Stimulated activated effector memory CD8-positive, alpha-beta T cell treated with anti-CD3 and anti-CD28 coated beads, Interleukin-12 subunit alpha, Interleukin-12 subunit beta, amount 100 ng/mL, for 72 hours (primary cell): Measurements from ENCODE around the gene PTRH1.
A peak's percentile ranks its signal among the peaks of the same experiment; 100 is the strongest.

ENCODE experiments used
- ATAC-seq: fragments of 150-1000 bp; cut with Tn5 transposase; 2 replicates; pipeline ENCODE4 v1.10.0; 2021
- DNase-seq, 2 donors: peaks; one replicate each; pipeline ENCODE4 v3.0.0; 2021 to 2022; ENCODE audit warnings: low spot score in 2 of 2
- H3K27ac Mint-ChIP-seq: one replicate; pipeline ENCODE4 v1.8.0; 2022; ENCODE audit warnings: mild to moderate bottlenecking, mixed read lengths
- H3K36me3 Mint-ChIP-seq: one replicate; pipeline ENCODE4 v1.8.0; 2022; ENCODE audit warnings: mild to moderate bottlenecking, mixed read lengths
- H3K4me1 Mint-ChIP-seq: one replicate; pipeline ENCODE4 v1.8.0; 2022; ENCODE audit warnings: mixed read lengths
- H3K4me3 Mint-ChIP-seq: one replicate; pipeline ENCODE4 v1.8.0; 2022; ENCODE audit warnings: mild to moderate bottlenecking, mixed read lengths
- H3K9me3 Mint-ChIP-seq: one replicate; pipeline ENCODE4 v1.8.0; 2022; ENCODE audit warnings: mixed read lengths

Gene PTRH1

GRCh38 chr9:127749090-127749787 is 33.8 kb upstream of the PTRH1 start:
- ATAC-seq (no peak), DNase-seq (no peak)
- no peak overlapping the region for H3K4me3 Mint-ChIP-seq
- H3K36me3 Mint-ChIP-seq: peaks cover 88% of the 10 kb centered on the region
- peaks cover 38% of the 10 kb centered on the region for H3K4me1 Mint-ChIP-seq
- H3K27ac Mint-ChIP-seq: no peak overlapping the region
- H3K9me3 Mint-ChIP-seq: no peaks in the 10 kb centered on the region

- H3K36me3 Mint-ChIP-seq: peaks cover 93% of the 10 kb centered on the region
- peak overlapping the region; percentile 73 for H3K27ac Mint-ChIP-seq
- peaks cover 30% of the 10 kb centered on the region for H3K4me1 Mint-ChIP-seq
- DNase-seq: no peak
- H3K4me3 Mint-ChIP-seq: no peak overlapping the region
- peak; percentile 45 for ATAC-seq
- no peaks in the 10 kb centered on the region for H3K9me3 Mint-ChIP-seq
Measured at GRCh38 chr9:127746959-127747569, 31.6 kb upstream of the PTRH1 start.

GRCh38 chr9:127744398-127745110 is 29.1 kb upstream of the PTRH1 start:
- Mint-ChIP-seq H3K4me1 (peaks cover 24% of the 10 kb centered on the region), H3K27ac (no peak overlapping the region), H3K36me3 (peaks cover 100% of the 10 kb centered on the region), H3K4me3 (no peak overlapping the region), H3K9me3 (no peaks in the 10 kb centered on the region)
- DNase-seq (no peak), ATAC-seq (no peak)

- DNase-seq (no peak), ATAC-seq (no peak)
- Mint-ChIP-seq H3K4me1 (peaks cover 7% of the 10 kb centered on the region), H3K36me3 (peaks cover 100% of the 10 kb centered on the region), H3K27ac (peak overlapping the region; percentile 37), H3K4me3 (no peak overlapping the region), H3K9me3 (no peaks in the 10 kb centered on the region)
Measured at GRCh38 chr9:127742435-127743088, 27.1 kb upstream of the PTRH1 start.

- Mint-ChIP-seq H3K4me3 (no peak overlapping the region), H3K4me1 (peaks cover 1% of the 10 kb centered on the region), H3K9me3 (no peaks in the 10 kb centered on the region), H3K27ac (peak overlapping the region; percentile 37), H3K36me3 (peaks cover 100% of the 10 kb centered on the region)
- ATAC-seq (no peak), DNase-seq (no peak)
Measured at GRCh38 chr9:127741831-127742434, 26.5 kb upstream of the PTRH1 start.

GRCh38 chr9:127739614-127740330 is 24.3 kb upstream of the PTRH1 start:
- no peaks in the 10 kb centered on the region for H3K4me1 Mint-ChIP-seq
- DNase-seq (no peak), ATAC-seq (no peak)
- peaks cover 92% of the 10 kb centered on the region for H3K36me3 Mint-ChIP-seq
- no peak overlapping the region for H3K4me3 Mint-ChIP-seq
- no peaks in the 10 kb centered on the region for H3K9me3 Mint-ChIP-seq
- H3K27ac Mint-ChIP-seq: peak overlapping the region; percentile 84

GRCh38 chr9:127738666-127739065 is 23.2 kb upstream of the PTRH1 start:
- peak overlapping the region; percentile 6 for H3K27ac Mint-ChIP-seq
- peaks cover 86% of the 10 kb centered on the region for H3K36me3 Mint-ChIP-seq
- H3K4me3 Mint-ChIP-seq: no peak overlapping the region
- ATAC-seq: no peak
- no peak for DNase-seq
- H3K9me3 Mint-ChIP-seq: no peaks in the 10 kb centered on the region
- H3K4me1 Mint-ChIP-seq: peaks cover 7% of the 10 kb centered on the region

GRCh38 chr9:127735530-127736185 is 20.2 kb upstream of the PTRH1 start:
- Mint-ChIP-seq H3K4me1 (peaks cover 10% of the 10 kb centered on the region), H3K36me3 (peaks cover 66% of the 10 kb centered on the region), H3K9me3 (no peaks in the 10 kb centered on the region), H3K27ac (peak overlapping the region; percentile 90), H3K4me3 (peak overlapping the region; percentile 73)
- DNase-seq (no peak), ATAC-seq (no peak)

- peak; percentile 94 for ATAC-seq
- Mint-ChIP-seq H3K4me3 (peak within 1 kb of the TSS; percentile 73), H3K36me3 (peaks cover 59% of the 10 kb centered on the region), H3K27ac (peak within 1 kb of the TSS; percentile 90), H3K4me1 (peaks cover 10% of the 10 kb centered on the region), H3K9me3 (no peaks in the 10 kb centered on the region)
- DNase-seq: peak; percentile 95 to 98
Measured at GRCh38 chr9:127734747-127735529, 19.5 kb upstream of the PTRH1 start, which contains the start of gene TOR2A. Gene TOR2A (minus strand): TSS chr9:127735294. CDS start chr9:127735270, 24 bp downstream.

- Mint-ChIP-seq H3K36me3 (peaks cover 52% of the 10 kb centered on the region), H3K4me3 (peak overlapping the region; percentile 73), H3K9me3 (no peaks in the 10 kb centered on the region), H3K27ac (peak overlapping the region; percentile 59), H3K4me1 (peaks cover 10% of the 10 kb centered on the region)
- DNase-seq: no peak
- ATAC-seq: no peak
Measured at GRCh38 chr9:127734247-127734746, 18.8 kb upstream of the PTRH1 start.

- peaks cover 45% of the 10 kb centered on the region for H3K36me3 Mint-ChIP-seq
- H3K9me3 Mint-ChIP-seq: no peaks in the 10 kb centered on the region
- H3K27ac Mint-ChIP-seq: peak overlapping the region; percentile 59
- no peak for ATAC-seq
- H3K4me3 Mint-ChIP-seq: peak overlapping the region; percentile 73
- DNase-seq: no peak
- peaks cover 10% of the 10 kb centered on the region for H3K4me1 Mint-ChIP-seq
Measured at GRCh38 chr9:127733614-127734013, 18.2 kb upstream of the PTRH1 start.

GRCh38 chr9:127732444-127732843 is 17.0 kb upstream of the PTRH1 start:
- no peak overlapping the region for H3K4me3 Mint-ChIP-seq
- H3K27ac Mint-ChIP-seq: no peak overlapping the region
- H3K36me3 Mint-ChIP-seq: peaks cover 34% of the 10 kb centered on the region
- ATAC-seq (no peak), DNase-seq (no peak)
- H3K4me1 Mint-ChIP-seq: peaks cover 10% of the 10 kb centered on the region
- no peaks in the 10 kb centered on the region for H3K9me3 Mint-ChIP-seq

GRCh38 chr9:127731938-127732337 is 16.5 kb upstream of the PTRH1 start:
- peaks cover 34% of the 10 kb centered on the region for H3K36me3 Mint-ChIP-seq
- H3K27ac Mint-ChIP-seq: no peak overlapping the region
- H3K4me3 Mint-ChIP-seq: no peak overlapping the region
- H3K9me3 Mint-ChIP-seq: no peaks in the 10 kb centered on the region
- H3K4me1 Mint-ChIP-seq: peaks cover 10% of the 10 kb centered on the region
- DNase-seq: no peak
- ATAC-seq: no peak
